Measurements from ENCODE around the gene CRACR2B.

DNA sequence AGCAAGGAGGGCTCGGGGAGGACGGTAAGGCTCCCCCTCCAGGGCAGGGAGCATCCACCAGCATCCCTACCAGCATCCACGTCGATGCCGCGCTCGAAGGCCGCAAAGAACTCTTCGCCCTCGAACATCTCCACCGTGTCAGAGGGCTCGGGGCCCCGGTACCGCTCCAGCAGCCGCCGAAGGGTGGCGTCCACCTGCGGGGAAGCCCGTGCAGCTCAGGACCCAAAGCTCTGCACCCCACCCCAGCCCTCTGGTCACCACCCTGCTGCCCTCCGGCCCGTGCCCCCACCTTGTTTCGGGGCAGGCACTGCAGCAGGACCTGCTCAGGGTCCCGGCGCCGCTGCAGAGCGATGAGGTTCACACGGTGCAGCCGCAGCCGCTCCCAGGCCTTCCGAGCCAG lies 27.2 kb upstream of the CRACR2B start:
- TF ChIP-seq EZH2phosphoT487 (IDR thresholded peaks at IDR 0.05; ENCODE audit: insufficient read depth, low read depth) (no peak), EZH2 (IDR thresholded peaks at IDR 0.05; ENCODE audit: insufficient read depth, poor library complexity, severe bottlenecking) (no peak)

All from GM23248 (cell line).